Measurements from ENCODE around the gene BTC. TPM values are rescaled to one million over a fixed set of nuclear protein-coding genes. Genes with fewer than 3 reads are reported as not detected.

BTC gene
- total RNA-seq, 1 donor from 2014 or later: 0.40 TPM

DNA sequence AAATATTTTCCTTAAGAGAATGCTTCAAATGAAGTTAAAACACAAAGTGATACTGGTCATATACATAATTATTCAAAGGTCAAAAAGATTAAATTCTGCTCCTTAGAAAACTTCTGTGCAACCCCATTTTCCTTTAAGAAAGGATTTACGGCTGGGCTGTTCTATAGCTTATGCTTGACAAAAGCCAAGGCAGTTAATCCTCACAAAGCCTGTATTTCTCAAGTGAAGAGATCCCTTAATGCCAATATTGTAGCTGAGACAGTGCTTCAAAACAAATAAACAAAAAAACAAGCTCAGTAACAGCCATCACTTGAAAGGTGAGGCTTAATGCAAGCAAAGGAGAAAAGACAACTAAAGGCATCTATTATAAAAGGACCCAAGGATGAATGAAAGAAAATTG lies 42.5 kb downstream of the BTC start:
- H3K9me3 Mint-ChIP-seq (ENCODE audit: low read depth): no peaks in the 10 kb centered on the region
- TF ChIP-seq, protein P1, sequence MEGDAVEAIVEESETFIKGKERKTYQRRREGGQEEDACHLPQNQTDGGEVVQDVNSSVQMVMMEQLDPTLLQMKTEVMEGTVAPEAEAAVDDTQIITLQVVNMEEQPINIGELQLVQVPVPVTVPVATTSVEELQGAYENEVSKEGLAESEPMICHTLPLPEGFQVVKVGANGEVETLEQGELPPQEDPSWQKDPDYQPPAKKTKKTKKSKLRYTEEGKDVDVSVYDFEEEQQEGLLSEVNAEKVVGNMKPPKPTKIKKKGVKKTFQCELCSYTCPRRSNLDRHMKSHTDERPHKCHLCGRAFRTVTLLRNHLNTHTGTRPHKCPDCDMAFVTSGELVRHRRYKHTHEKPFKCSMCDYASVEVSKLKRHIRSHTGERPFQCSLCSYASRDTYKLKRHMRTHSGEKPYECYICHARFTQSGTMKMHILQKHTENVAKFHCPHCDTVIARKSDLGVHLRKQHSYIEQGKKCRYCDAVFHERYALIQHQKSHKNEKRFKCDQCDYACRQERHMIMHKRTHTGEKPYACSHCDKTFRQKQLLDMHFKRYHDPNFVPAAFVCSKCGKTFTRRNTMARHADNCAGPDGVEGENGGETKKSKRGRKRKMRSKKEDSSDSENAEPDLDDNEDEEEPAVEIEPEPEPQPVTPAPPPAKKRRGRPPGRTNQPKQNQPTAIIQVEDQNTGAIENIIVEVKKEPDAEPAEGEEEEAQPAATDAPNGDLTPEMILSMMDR (IDR thresholded peaks at IDR 0.05): no peak
- H3K36me3 Mint-ChIP-seq (ENCODE audit: low read depth): no peaks in the 10 kb centered on the region
- H3K4me1 Mint-ChIP-seq (ENCODE audit: low read depth): no peaks in the 10 kb centered on the region
- DNase-seq (ENCODE audit: low spot score): no peak
- H3K27ac Mint-ChIP-seq (ENCODE audit: unreplicated experiment): no peak overlapping the region
- H3K4me3 Mint-ChIP-seq (ENCODE audit: unreplicated experiment): no peak overlapping the region
- peaks cover 9% of the 10 kb centered on the region for H3K27me3 Mint-ChIP-seq (ENCODE audit: low read depth)

DNA sequence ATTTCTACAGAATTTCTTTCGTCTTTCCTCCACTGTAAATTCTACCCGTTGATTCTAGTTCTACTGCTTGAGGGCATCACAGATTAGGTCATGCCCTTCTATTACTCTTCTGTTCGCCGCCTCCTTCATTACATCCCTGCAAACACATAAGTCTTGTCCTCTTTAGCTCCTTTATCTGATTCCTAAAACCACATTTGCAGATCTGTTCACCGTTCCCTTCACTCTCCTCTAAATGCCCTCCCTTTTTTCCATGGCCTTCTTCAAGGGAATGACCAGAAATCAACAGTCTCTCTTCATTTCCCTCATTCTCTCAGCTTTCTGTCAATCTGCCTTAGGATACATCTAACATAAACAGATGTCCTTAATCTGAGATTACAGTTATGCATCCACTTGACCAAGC lies 43.1 kb downstream of the BTC start:
- H3K9me3 Mint-ChIP-seq (ENCODE audit: low read depth): no peaks in the 10 kb centered on the region

DNA sequence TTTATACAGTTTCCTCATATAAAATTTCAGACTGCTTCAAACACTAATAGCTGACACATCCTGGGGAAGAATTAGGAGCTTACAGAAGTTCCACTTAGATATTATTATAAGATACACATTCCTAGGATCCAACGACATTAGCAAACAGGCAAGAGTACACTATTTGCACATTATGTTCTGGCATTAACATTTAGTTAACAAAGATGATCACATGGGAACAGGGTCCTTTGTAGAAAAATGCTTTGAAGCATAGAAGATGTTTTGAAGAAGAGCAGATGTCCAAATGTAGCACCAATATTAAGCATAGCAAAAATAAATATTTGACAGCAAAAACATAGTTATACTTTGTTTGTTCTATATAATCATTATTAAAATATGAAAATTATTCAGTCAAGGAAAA lies 52.1 kb downstream of the BTC start:
- no peak overlapping the region for H3K4me3 Mint-ChIP-seq (ENCODE audit: unreplicated experiment)
- H3K27me3 Mint-ChIP-seq (ENCODE audit: low read depth): peaks cover 3% of the 10 kb centered on the region
- no peaks in the 10 kb centered on the region for H3K36me3 Mint-ChIP-seq (ENCODE audit: low read depth)
- DNase-seq (ENCODE audit: low spot score): no peak
- no peaks in the 10 kb centered on the region for H3K9me3 Mint-ChIP-seq (ENCODE audit: low read depth)
- H3K4me1 Mint-ChIP-seq (ENCODE audit: low read depth): no peaks in the 10 kb centered on the region
- H3K27ac Mint-ChIP-seq (ENCODE audit: unreplicated experiment): no peak overlapping the region
- TF ChIP-seq, protein P1 (IDR thresholded peaks at IDR 0.05): no peak

More for the DNA sequence above, 43.1 kb downstream of the BTC start:
- no peaks in the 10 kb centered on the region for H3K36me3 Mint-ChIP-seq (ENCODE audit: low read depth)
- no peak overlapping the region for H3K27ac Mint-ChIP-seq (ENCODE audit: unreplicated experiment)
- no peak for DNase-seq (ENCODE audit: low spot score)
- H3K27me3 Mint-ChIP-seq (ENCODE audit: low read depth): peaks cover 9% of the 10 kb centered on the region
- no peaks in the 10 kb centered on the region for H3K4me1 Mint-ChIP-seq (ENCODE audit: low read depth)
- TF ChIP-seq, protein P1 (IDR thresholded peaks at IDR 0.05): no peak
- no peak overlapping the region for H3K4me3 Mint-ChIP-seq (ENCODE audit: unreplicated experiment)

DNA sequence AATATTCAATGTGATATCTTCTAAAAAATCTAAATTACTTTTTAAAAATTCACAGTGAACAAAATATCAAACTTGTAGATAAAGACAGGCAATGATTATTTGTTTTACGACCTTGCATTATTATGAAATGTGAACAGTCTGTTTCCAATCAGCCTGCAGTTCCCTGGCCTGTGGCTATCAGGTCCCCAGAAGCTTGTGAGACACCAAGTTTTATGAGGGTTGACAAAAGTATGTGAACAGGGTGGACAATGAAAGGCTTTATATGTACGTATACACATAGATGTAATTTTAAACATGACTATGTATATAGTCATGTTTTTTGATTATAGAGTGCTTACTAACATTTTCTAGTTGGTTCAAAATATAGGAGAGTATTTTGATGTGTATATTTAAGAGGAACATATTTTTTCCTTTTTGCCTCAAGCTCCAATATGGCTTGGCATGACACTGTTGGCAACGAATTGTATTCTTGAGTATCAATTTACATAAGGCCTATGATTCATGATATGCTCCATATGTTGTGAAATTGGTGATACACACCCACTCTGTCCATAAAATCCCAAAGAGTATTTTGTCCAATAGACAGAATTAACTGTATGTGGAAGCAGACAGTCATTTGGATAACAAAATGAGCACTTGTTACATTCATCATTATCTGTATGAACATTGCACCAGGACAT lies 55.7 kb downstream of the BTC start:
- no peaks in the 10 kb centered on the region for H3K9me3 Mint-ChIP-seq (ENCODE audit: low read depth)

DNA sequence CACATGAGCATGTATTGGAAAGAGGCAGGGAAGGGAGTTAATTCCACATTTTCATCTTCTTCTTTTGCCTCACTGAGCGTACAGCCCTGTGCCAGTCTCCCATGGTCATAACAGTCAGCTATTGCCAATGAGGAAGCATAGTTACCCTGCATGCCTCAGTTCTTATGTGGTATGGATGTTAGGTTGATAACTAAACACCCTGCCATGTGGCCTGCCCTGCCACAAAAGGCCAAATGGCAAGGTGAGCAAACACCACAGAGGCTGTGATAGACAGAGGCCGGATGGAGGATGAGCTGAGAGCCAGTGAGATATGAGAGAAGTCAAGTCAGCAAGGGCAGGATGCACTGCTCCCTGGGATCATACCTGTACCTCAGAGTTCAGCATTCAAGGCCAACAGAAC lies 59.3 kb downstream of the BTC start:
- DNase-seq (ENCODE audit: low spot score): no peak
- Mint-ChIP-seq H3K27me3 (ENCODE audit: low read depth) (peaks cover 6% of the 10 kb centered on the region), H3K4me1 (ENCODE audit: low read depth) (no peaks in the 10 kb centered on the region), H3K27ac (ENCODE audit: unreplicated experiment) (no peak overlapping the region), H3K4me3 (ENCODE audit: unreplicated experiment) (no peak overlapping the region), H3K36me3 (ENCODE audit: low read depth) (no peaks in the 10 kb centered on the region), H3K9me3 (ENCODE audit: low read depth) (no peaks in the 10 kb centered on the region)
- TF ChIP-seq, protein P1 (IDR thresholded peaks at IDR 0.05): no peak

More for the DNA sequence above, 55.7 kb downstream of the BTC start:
- DNase-seq (ENCODE audit: low spot score): no peak
- H3K27ac Mint-ChIP-seq (ENCODE audit: unreplicated experiment): no peak overlapping the region
- H3K36me3 Mint-ChIP-seq (ENCODE audit: low read depth): no peaks in the 10 kb centered on the region
- no peak overlapping the region for H3K4me3 Mint-ChIP-seq (ENCODE audit: unreplicated experiment)
- H3K4me1 Mint-ChIP-seq (ENCODE audit: low read depth): no peaks in the 10 kb centered on the region
- H3K27me3 Mint-ChIP-seq (ENCODE audit: low read depth): peaks cover 1% of the 10 kb centered on the region
- TF ChIP-seq, protein P1 (IDR thresholded peaks at IDR 0.05): no peak
